ENCODE data around the gene CD55.

The CD55 gene

GRCh38 chr1:207331354-207332313, 10.2 kb downstream of the CD55 start:
- Histone ChIP-seq H3K27ac (ENCODE audit: poor library complexity, severe bottlenecking) (no peak overlapping the region), H3K4me1 (ENCODE audit: insufficient read depth, poor library complexity, severe bottlenecking) (peaks cover 7% of the 10 kb centered on the region), H3K27me3 (ENCODE audit: insufficient read depth, poor library complexity, severe bottlenecking) (no peaks in the 10 kb centered on the region), H3K9me3 (ENCODE audit: severe bottlenecking) (no peaks in the 10 kb centered on the region), H3K4me3 (ENCODE audit: severe bottlenecking) (no peak overlapping the region), H3K36me3 (ENCODE audit: low read depth) (peaks cover 44% of the 10 kb centered on the region)
- TF ChIP-seq, protein P1, sequence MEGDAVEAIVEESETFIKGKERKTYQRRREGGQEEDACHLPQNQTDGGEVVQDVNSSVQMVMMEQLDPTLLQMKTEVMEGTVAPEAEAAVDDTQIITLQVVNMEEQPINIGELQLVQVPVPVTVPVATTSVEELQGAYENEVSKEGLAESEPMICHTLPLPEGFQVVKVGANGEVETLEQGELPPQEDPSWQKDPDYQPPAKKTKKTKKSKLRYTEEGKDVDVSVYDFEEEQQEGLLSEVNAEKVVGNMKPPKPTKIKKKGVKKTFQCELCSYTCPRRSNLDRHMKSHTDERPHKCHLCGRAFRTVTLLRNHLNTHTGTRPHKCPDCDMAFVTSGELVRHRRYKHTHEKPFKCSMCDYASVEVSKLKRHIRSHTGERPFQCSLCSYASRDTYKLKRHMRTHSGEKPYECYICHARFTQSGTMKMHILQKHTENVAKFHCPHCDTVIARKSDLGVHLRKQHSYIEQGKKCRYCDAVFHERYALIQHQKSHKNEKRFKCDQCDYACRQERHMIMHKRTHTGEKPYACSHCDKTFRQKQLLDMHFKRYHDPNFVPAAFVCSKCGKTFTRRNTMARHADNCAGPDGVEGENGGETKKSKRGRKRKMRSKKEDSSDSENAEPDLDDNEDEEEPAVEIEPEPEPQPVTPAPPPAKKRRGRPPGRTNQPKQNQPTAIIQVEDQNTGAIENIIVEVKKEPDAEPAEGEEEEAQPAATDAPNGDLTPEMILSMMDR (IDR thresholded peaks at IDR 0.05; ENCODE audit: poor library complexity, severe bottlenecking), result no peak
- ATAC-seq (ENCODE audit: low read depth) (no peak), DNase-seq (ENCODE audit: low spot score) (no peak)

GRCh38 chr1:207333009-207333600, 11.6 kb downstream of the CD55 start:
- H3K27me3 ChIP-seq (ENCODE audit: insufficient read depth, poor library complexity, severe bottlenecking), result no peaks in the 10 kb centered on the region
- no peak overlapping the region for H3K27ac ChIP-seq (ENCODE audit: poor library complexity, severe bottlenecking)
- TF ChIP-seq, protein P1 (IDR thresholded peaks at IDR 0.05; ENCODE audit: poor library complexity, severe bottlenecking), result no peak
- H3K4me1 ChIP-seq (ENCODE audit: insufficient read depth, poor library complexity, severe bottlenecking), result peaks cover 15% of the 10 kb centered on the region
- H3K36me3 ChIP-seq (ENCODE audit: low read depth), result peaks cover 44% of the 10 kb centered on the region
- no peak for DNase-seq (ENCODE audit: low spot score)
- no peak for ATAC-seq (ENCODE audit: low read depth)
- H3K9me3 ChIP-seq (ENCODE audit: severe bottlenecking), result no peaks in the 10 kb centered on the region
- H3K4me3 ChIP-seq (ENCODE audit: severe bottlenecking), result no peak overlapping the region

GRCh38 chr1:207333620-207334019, 12.1 kb downstream of the CD55 start:
- Histone ChIP-seq H3K27ac (ENCODE audit: poor library complexity, severe bottlenecking) (no peak overlapping the region), H3K27me3 (ENCODE audit: insufficient read depth, poor library complexity, severe bottlenecking) (no peaks in the 10 kb centered on the region), H3K36me3 (ENCODE audit: low read depth) (peaks cover 42% of the 10 kb centered on the region), H3K9me3 (ENCODE audit: severe bottlenecking) (no peaks in the 10 kb centered on the region), H3K4me1 (ENCODE audit: insufficient read depth, poor library complexity, severe bottlenecking) (peaks cover 15% of the 10 kb centered on the region), H3K4me3 (ENCODE audit: severe bottlenecking) (no peak overlapping the region)
- no peak for DNase-seq (ENCODE audit: low spot score)
- TF ChIP-seq, protein P1 (IDR thresholded peaks at IDR 0.05; ENCODE audit: poor library complexity, severe bottlenecking), result no peak
- ATAC-seq (ENCODE audit: low read depth), result no peak

GRCh38 chr1:207334337-207334736, 12.9 kb downstream of the CD55 start:
- no peak for ATAC-seq (ENCODE audit: low read depth)
- Histone ChIP-seq H3K27ac (ENCODE audit: poor library complexity, severe bottlenecking) (no peak overlapping the region), H3K27me3 (ENCODE audit: insufficient read depth, poor library complexity, severe bottlenecking) (no peaks in the 10 kb centered on the region)

More at GRCh38 chr1:207334337-207334736, 12.9 kb downstream of the CD55 start:
- TF ChIP-seq, protein P1 (IDR thresholded peaks at IDR 0.05; ENCODE audit: poor library complexity, severe bottlenecking), result no peak
- Histone ChIP-seq H3K4me1 (ENCODE audit: insufficient read depth, poor library complexity, severe bottlenecking) (peaks cover 15% of the 10 kb centered on the region), H3K36me3 (ENCODE audit: low read depth) (peaks cover 42% of the 10 kb centered on the region), H3K9me3 (ENCODE audit: severe bottlenecking) (no peaks in the 10 kb centered on the region), H3K4me3 (ENCODE audit: severe bottlenecking) (no peak overlapping the region)
- no peak for DNase-seq (ENCODE audit: low spot score)
